K562 (cell line): ENCODE data around the gene MRPL58. TPM values are rescaled to one million over a fixed set of nuclear protein-coding genes. Genes with fewer than 3 reads are reported as not detected.

Source experiments
- ARID2 ChIP-seq: fragments of 450-650 bp; IDR thresholded peaks from 2 replicates; pipeline ENCODE4 v1.6.1; 2017; ENCODE audit warnings: antibody characterized with exemption, mild to moderate bottlenecking
- CBX3 ChIP-seq, 2 experiments: IDR thresholded peaks; 1 replicate in 1 of 2; 2 replicates in 1 of 2; pipeline ENCODE4 v1.6.1; 2012; ENCODE audit warnings: inconsistent platforms in 2 of 2, low read length in 2 of 2, borderline replicate concordance in 1 of 2, control low read depth in 1 of 2
- CC2D1A ChIP-seq: fragments of 450-650 bp; IDR thresholded peaks from 2 replicates; pipeline ENCODE4 v1.6.1; 2017; ENCODE audit warnings: mild to moderate bottlenecking
- CCAR2 ChIP-seq: fragments of 200-400 bp; formaldehyde crosslinking; IDR thresholded peaks from 2 replicates; pipeline ENCODE4 v1.6.1; 2017; ENCODE audit warnings: mild to moderate bottlenecking, low read depth, low read length
- CREM ChIP-seq: IDR thresholded peaks from 2 replicates; pipeline ENCODE4 v1.6.1; 2014; ENCODE audit warnings: antibody characterized with exemption, low read depth
- NR3C1 ChIP-seq: sonication (generic); formaldehyde crosslinking; IDR thresholded peaks from 2 replicates; pipeline ENCODE4 v1.8.1; 2022; ENCODE audit warnings: missing genetic modification reagents
- OTX1 ChIP-seq: fragments of 450-650 bp; formaldehyde crosslinking; IDR thresholded peaks from 2 replicates; pipeline ENCODE4 v1.4.0; 2022; ENCODE audit warnings: mild to moderate bottlenecking
- POLR3A ChIP-seq: IDR thresholded peaks from 2 replicates; pipeline ENCODE4 v1.6.1; 2011; ENCODE audit warnings: borderline replicate concordance, mild to moderate bottlenecking, moderate library complexity; ENCODE audit not compliant: insufficient read length, insufficient read depth; ENCODE audit errors: extremely low read depth
- SMC3 ChIP-seq: conservative IDR thresholded peaks from 2 replicates; pipeline ENCODE4 v1.6.1; 2011; ENCODE audit warnings: low read depth, low read length, improper control_type of control experiment; ENCODE audit not compliant: insufficient read depth
- SREBF2 ChIP-seq: sonication (generic); formaldehyde crosslinking; IDR thresholded peaks from 2 replicates; pipeline ENCODE4 v1.4.0; 2020; ENCODE audit warnings: mild to moderate bottlenecking, missing genetic modification reagents
- ZNF311 ChIP-seq: fragments of 250-450 bp; sonication (Bioruptor Pico); IDR thresholded peaks from 2 replicates; pipeline ENCODE4 v1.4.0; 2020; ENCODE audit warnings: mild to moderate bottlenecking, moderate library complexity
- ZNF316 ChIP-seq: fragments of 450-650 bp; IDR thresholded peaks from 2 replicates; pipeline ENCODE4 v1.6.1; 2016
- polyA plus RNA-seq, 8 experiments: library from polyadenylated mRNA; depleted of rRNA in 4 of 8; stranded (reverse) in 5 of 8; unstranded in 3 of 8; fragments of >200 nt; fragmentation: Nextera tagmentation in 2 of 8; fragmentation: Illumina TruSeq in 1 of 8; extraction: Ambion mirVana in 2 of 8; extraction: Trizol in 1 of 8; gene quantifications; 2 replicates each; pipeline versions ENCODE4 v1.2.1 to v1.2.3, GENCODE V29; 2011 to 2014; ENCODE audit warnings: inconsistent platforms in 1 of 8, missing spikeins in 1 of 8
- total RNA-seq, 7 experiments: library from RNA; depleted of rRNA in 6 of 7; stranded (reverse); fragments of >200 nt in 6 of 7; fragmentation: Illumina TruSeq in 2 of 7; extraction: Trizol in 2 of 7; gene quantifications; 2 replicates each; pipeline versions ENCODE4 v1.2.1 to v1.2.3, GENCODE V29; 2011 to 2021; ENCODE audit warnings: low replicate concordance in 1 of 7
- TF ChIP-seq, protein P1 (sequence below): sonication (generic); formaldehyde crosslinking; IDR thresholded peaks from 2 replicates; pipeline ENCODE4 v1.8.0; 2022; ENCODE audit warnings: mild to moderate bottlenecking, missing genetic modification reagents
- TF ChIP-seq, protein P2 (sequence below): fragments of 250-450 bp; sonication (Bioruptor Pico); IDR thresholded peaks from 2 replicates; pipeline ENCODE4 v1.5.0; 2020; ENCODE audit warnings: mild to moderate bottlenecking
- TF ChIP-seq, protein P3 (sequence below): IDR thresholded peaks from 2 replicates; pipeline ENCODE4 v1.6.1; 2011; ENCODE audit warnings: borderline replicate concordance, low read depth, mild to moderate bottlenecking, moderate library complexity, low read length; ENCODE audit not compliant: insufficient read depth, poor library complexity, severe bottlenecking
- TF ChIP-seq, protein P4 (sequence below): fragments of 450-650 bp; IDR thresholded peaks from 2 replicates; pipeline ENCODE4 v1.6.1; 2014; ENCODE audit warnings: low read depth, mild to moderate bottlenecking, moderate library complexity, borderline replicate concordance
- TF ChIP-seq, protein P5 (sequence below), 3 experiments: IDR thresholded peaks in 2 of 3; conservative IDR thresholded peaks in 1 of 3; 2 replicates each; pipeline ENCODE4 v1.5.1; 2011 to 2012; ENCODE audit warnings: low read length in 3 of 3, mild to moderate bottlenecking in 3 of 3, control low read depth in 2 of 3, improper control_type of control experiment in 1 of 3, inconsistent platforms in 1 of 3, low read depth in 1 of 3, mixed read lengths in 1 of 3, moderate library complexity in 1 of 3; ENCODE audit not compliant: insufficient read depth in 2 of 3

MRPL58 gene
- total and polyA plus RNA-seq, 9 of the 15 experiments (the other 6 are each of a cell fraction or from before 2014, with no cell fraction given), result 30.8 to 107 (median 72.4) TPM

DNA sequence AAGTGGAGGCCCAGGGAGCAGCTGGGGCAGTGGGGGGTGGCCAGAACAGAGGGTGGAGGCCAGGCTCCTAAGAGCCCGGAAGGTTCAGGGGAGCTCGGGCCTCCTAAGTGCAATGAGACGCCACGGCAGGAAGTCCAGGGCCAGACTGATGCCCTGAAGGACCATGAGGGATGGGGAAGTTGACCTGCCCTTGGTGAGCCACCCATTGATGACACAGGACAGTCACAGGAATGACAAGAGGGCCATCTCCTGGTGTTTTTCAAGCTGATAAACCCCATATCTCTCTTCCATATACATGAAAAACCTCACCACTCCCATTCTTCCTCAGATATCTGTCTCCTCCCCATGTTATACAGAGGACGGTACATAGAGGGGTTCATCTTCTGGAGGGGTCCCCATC is 5.8 kb upstream of the MRPL58 start (continued):
- TF ChIP-seq, protein P1, sequence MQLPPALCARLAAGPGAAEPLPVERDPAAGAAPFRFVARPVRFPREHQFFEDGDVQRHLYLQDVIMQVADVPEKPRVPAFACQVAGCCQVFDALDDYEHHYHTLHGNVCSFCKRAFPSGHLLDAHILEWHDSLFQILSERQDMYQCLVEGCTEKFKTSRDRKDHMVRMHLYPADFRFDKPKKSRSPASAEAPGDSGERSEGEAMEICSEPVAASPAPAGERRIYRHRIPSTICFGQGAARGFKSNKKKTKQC (CRISPR knock-in tag), result no peak
- TF ChIP-seq, protein P2, sequence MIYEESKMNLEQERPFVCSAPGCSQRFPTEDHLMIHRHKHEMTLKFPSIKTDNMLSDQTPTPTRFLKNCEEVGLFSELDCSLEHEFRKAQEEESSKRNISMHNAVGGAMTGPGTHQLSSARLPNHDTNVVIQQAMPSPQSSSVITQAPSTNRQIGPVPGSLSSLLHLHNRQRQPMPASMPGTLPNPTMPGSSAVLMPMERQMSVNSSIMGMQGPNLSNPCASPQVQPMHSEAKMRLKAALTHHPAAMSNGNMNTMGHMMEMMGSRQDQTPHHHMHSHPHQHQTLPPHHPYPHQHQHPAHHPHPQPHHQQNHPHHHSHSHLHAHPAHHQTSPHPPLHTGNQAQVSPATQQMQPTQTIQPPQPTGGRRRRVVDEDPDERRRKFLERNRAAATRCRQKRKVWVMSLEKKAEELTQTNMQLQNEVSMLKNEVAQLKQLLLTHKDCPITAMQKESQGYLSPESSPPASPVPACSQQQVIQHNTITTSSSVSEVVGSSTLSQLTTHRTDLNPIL (CRISPR knock-in tag), result no peak
- TF ChIP-seq NR3C1 (CRISPR knock-in tag) (no peak), CC2D1A (peak; percentile 72), ARID2 (peak; percentile 65; the same call in 1 of the 2 replicates), ZNF316 (no peak), ZNF311 (no peak), SREBF2 (CRISPR knock-in tag) (no peak), POLR3A (no peak), SMC3 (peak; percentile 63; the same call in 1 of the 2 replicates), CCAR2 (no peak), CBX3 (IDR thresholded peaks at IDR 0.05; ENCODE audit: borderline replicate concordance in 1 of 2, low read length in 2 of 2) (no peak), CREM (peak; percentile 15; the same call in 1 of the 2 replicates), OTX1 (no peak)
- TF ChIP-seq, protein P3, sequence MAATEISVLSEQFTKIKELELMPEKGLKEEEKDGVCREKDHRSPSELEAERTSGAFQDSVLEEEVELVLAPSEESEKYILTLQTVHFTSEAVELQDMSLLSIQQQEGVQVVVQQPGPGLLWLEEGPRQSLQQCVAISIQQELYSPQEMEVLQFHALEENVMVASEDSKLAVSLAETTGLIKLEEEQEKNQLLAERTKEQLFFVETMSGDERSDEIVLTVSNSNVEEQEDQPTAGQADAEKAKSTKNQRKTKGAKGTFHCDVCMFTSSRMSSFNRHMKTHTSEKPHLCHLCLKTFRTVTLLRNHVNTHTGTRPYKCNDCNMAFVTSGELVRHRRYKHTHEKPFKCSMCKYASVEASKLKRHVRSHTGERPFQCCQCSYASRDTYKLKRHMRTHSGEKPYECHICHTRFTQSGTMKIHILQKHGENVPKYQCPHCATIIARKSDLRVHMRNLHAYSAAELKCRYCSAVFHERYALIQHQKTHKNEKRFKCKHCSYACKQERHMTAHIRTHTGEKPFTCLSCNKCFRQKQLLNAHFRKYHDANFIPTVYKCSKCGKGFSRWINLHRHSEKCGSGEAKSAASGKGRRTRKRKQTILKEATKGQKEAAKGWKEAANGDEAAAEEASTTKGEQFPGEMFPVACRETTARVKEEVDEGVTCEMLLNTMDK, result no peak
- TF ChIP-seq, protein P4, sequence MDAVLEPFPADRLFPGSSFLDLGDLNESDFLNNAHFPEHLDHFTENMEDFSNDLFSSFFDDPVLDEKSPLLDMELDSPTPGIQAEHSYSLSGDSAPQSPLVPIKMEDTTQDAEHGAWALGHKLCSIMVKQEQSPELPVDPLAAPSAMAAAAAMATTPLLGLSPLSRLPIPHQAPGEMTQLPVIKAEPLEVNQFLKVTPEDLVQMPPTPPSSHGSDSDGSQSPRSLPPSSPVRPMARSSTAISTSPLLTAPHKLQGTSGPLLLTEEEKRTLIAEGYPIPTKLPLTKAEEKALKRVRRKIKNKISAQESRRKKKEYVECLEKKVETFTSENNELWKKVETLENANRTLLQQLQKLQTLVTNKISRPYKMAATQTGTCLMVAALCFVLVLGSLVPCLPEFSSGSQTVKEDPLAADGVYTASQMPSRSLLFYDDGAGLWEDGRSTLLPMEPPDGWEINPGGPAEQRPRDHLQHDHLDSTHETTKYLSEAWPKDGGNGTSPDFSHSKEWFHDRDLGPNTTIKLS, result no peak
- TF ChIP-seq, protein P5, sequence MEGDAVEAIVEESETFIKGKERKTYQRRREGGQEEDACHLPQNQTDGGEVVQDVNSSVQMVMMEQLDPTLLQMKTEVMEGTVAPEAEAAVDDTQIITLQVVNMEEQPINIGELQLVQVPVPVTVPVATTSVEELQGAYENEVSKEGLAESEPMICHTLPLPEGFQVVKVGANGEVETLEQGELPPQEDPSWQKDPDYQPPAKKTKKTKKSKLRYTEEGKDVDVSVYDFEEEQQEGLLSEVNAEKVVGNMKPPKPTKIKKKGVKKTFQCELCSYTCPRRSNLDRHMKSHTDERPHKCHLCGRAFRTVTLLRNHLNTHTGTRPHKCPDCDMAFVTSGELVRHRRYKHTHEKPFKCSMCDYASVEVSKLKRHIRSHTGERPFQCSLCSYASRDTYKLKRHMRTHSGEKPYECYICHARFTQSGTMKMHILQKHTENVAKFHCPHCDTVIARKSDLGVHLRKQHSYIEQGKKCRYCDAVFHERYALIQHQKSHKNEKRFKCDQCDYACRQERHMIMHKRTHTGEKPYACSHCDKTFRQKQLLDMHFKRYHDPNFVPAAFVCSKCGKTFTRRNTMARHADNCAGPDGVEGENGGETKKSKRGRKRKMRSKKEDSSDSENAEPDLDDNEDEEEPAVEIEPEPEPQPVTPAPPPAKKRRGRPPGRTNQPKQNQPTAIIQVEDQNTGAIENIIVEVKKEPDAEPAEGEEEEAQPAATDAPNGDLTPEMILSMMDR (IDR thresholded peaks at IDR 0.05 in 2 of 3, conservative IDR thresholded peaks at IDR 0.05 in 1 of 3; ENCODE audit: insufficient read depth in 2 of 3, low read depth in 1 of 3, low read length in 3 of 3), result peak; percentile 60 to 80 (median 61)
